GM19455 (cell line): ENCODE data around the gene FAM174B.
A peak's percentile ranks its signal among the peaks of the same experiment; 100 is the strongest.

ENCODE experiments used
- ATAC-seq: cut with Tn5 transposase; IDR thresholded peaks from one replicate; pipeline ENCODE4 v1.9.1; 2021; ENCODE audit not compliant: unreplicated experiment

FAM174B gene

GRCh38 chr15:92643849-92644815 lies 11.4 kb downstream of the FAM174B start:
- ATAC-seq, result no peak

- ATAC-seq, result no peak
Observed at GRCh38 chr15:92638709-92639365, 16.7 kb downstream of the FAM174B start.

GRCh38 chr15:92638291-92638708 lies 17.3 kb downstream of the FAM174B start:
- no peak for ATAC-seq

- no peak for ATAC-seq
Observed at GRCh38 chr15:92637626-92638025, 17.9 kb downstream of the FAM174B start.

GRCh38 chr15:92636908-92637481 lies 18.6 kb downstream of the FAM174B start:
- no peak for ATAC-seq

- ATAC-seq, result no peak
Observed at GRCh38 chr15:92636401-92636907, 19.1 kb downstream of the FAM174B start.

GRCh38 chr15:92634671-92635201 lies 20.8 kb downstream of the FAM174B start:
- ATAC-seq, result no peak

GRCh38 chr15:92634060-92634459 lies 21.5 kb downstream of the FAM174B start:
- ATAC-seq, result no peak

- no peak for ATAC-seq
Observed at GRCh38 chr15:92633418-92633817, 22.2 kb downstream of the FAM174B start.

- no peak for ATAC-seq
Observed at GRCh38 chr15:92633001-92633400, 22.6 kb downstream of the FAM174B start.

GRCh38 chr15:92631721-92632120 lies 23.9 kb downstream of the FAM174B start:
- ATAC-seq, result no peak

GRCh38 chr15:92629975-92630626 lies 25.5 kb downstream of the FAM174B start:
- no peak for ATAC-seq

GRCh38 chr15:92629276-92629974 lies 26.1 kb downstream of the FAM174B start:
- ATAC-seq, result no peak

GRCh38 chr15:92627014-92627413 lies 28.6 kb downstream of the FAM174B start:
- ATAC-seq, result no peak

- peak; percentile 79 for ATAC-seq
Observed at GRCh38 chr15:92625251-92625980, 30.2 kb downstream of the FAM174B start.

GRCh38 chr15:92624401-92624991 lies 31.1 kb downstream of the FAM174B start:
- no peak for ATAC-seq

GRCh38 chr15:92623435-92623834 lies 32.1 kb downstream of the FAM174B start:
- no peak for ATAC-seq

GRCh38 chr15:92621972-92622533 lies 33.5 kb downstream of the FAM174B start:
- ATAC-seq, result no peak

- no peak for ATAC-seq
Observed at GRCh38 chr15:92620991-92621390, 34.6 kb downstream of the FAM174B start.
